ENCODE data around the gene GORASP1.
"Not testable (repeated sequence)": the region's sequence is repeated elsewhere in the genome, so short reads cannot be mapped to it uniquely, and the experiment has no call there.

The GORASP1 gene

GRCh38 chr3:39086144-39086543 is 21.3 kb downstream of the GORASP1 start:
- H3K4me3 ChIP-seq (ENCODE audit: low read length), result no peak overlapping the region
- DNase-seq (ENCODE audit: low read depth, low spot score), result no peak

- DNase-seq (ENCODE audit: low read depth, low spot score), result no peak
- no peak overlapping the region for H3K4me3 ChIP-seq (ENCODE audit: low read length)
Observed at GRCh38 chr3:39082666-39083313, 24.6 kb downstream of the GORASP1 start.

GRCh38 chr3:39080026-39080425 is 27.4 kb downstream of the GORASP1 start:
- no peak for DNase-seq (ENCODE audit: low read depth, low spot score)
- no peak overlapping the region for H3K4me3 ChIP-seq (ENCODE audit: low read length)

GRCh38 chr3:39079530-39079929 is 27.9 kb downstream of the GORASP1 start:
- no peak overlapping the region for H3K4me3 ChIP-seq (ENCODE audit: low read length)
- DNase-seq (ENCODE audit: low read depth, low spot score), result no peak

- H3K4me3 ChIP-seq (ENCODE audit: low read length), result no peak overlapping the region
- DNase-seq (ENCODE audit: low read depth, low spot score), result no peak
Observed at GRCh38 chr3:39075910-39076309, 31.5 kb downstream of the GORASP1 start.

- no peak for DNase-seq (ENCODE audit: low read depth, low spot score)
- H3K4me3 ChIP-seq (ENCODE audit: low read length), result no peak overlapping the region
Observed at GRCh38 chr3:39068556-39068955, 38.9 kb downstream of the GORASP1 start.

- no peak overlapping the region for H3K4me3 ChIP-seq (ENCODE audit: low read length)
- DNase-seq (ENCODE audit: low read depth, low spot score), result no peak
Observed at GRCh38 chr3:39067286-39067685, 40.1 kb downstream of the GORASP1 start.

GRCh38 chr3:39065197-39065596 is 42.2 kb downstream of the GORASP1 start:
- peak; percentile 31 for DNase-seq (ENCODE audit: low read depth, low spot score)

GRCh38 chr3:39064646-39065045 is 42.8 kb downstream of the GORASP1 start:
- DNase-seq (ENCODE audit: low read depth, low spot score), result no peak
- H3K4me3 ChIP-seq (ENCODE audit: low read length), result no peak overlapping the region

More at GRCh38 chr3:39065197-39065596, 42.2 kb downstream of the GORASP1 start:
- no peak overlapping the region for H3K4me3 ChIP-seq (ENCODE audit: low read length)

GRCh38 chr3:39063143-39063542 is 44.3 kb downstream of the GORASP1 start:
- H3K4me3 ChIP-seq (ENCODE audit: low read length), result no peak overlapping the region
- DNase-seq (ENCODE audit: low read depth, low spot score), result no peak

- no peak for DNase-seq (ENCODE audit: low read depth, low spot score)
- no peak overlapping the region for H3K4me3 ChIP-seq (ENCODE audit: low read length)
Observed at GRCh38 chr3:39062180-39062579, 45.2 kb downstream of the GORASP1 start.

- not testable (repeated sequence) for DNase-seq (ENCODE audit: low read depth, low spot score); H3K4me3 ChIP-seq (ENCODE audit: low read length)
Observed at GRCh38 chr3:39061228-39061627, 46.2 kb downstream of the GORASP1 start.

GRCh38 chr3:39056151-39056550 is 51.3 kb downstream of the GORASP1 start:
- H3K4me3 ChIP-seq (ENCODE audit: low read length), result no peak overlapping the region
- no peak for DNase-seq (ENCODE audit: low read depth, low spot score)

- no peak for DNase-seq (ENCODE audit: low read depth, low spot score)
- H3K4me3 ChIP-seq (ENCODE audit: low read length), result no peak overlapping the region
Observed at GRCh38 chr3:39053696-39054095, 53.7 kb downstream of the GORASP1 start.

GRCh38 chr3:39052583-39052982 is 54.8 kb downstream of the GORASP1 start:
- H3K4me3 ChIP-seq (ENCODE audit: low read length), result peak overlapping the region; percentile 76
- DNase-seq (ENCODE audit: low read depth, low spot score), result no peak

GRCh38 chr3:39051649-39052561 is 55.5 kb downstream of the GORASP1 start, which contains the start of the genes SCN11A and WDR48:
Gene SCN11A, minus strand, starts transcription at chr3:39051944. Its CDS starts 101,582 bp downstream, at chr3:38950362.
Gene WDR48, plus strand, starts transcription at chr3:39052016. Its CDS starts 10 bp downstream, at chr3:39052026.
- peak; percentile 85 for DNase-seq (ENCODE audit: low read depth, low spot score)
- H3K4me3 ChIP-seq (ENCODE audit: low read length), result peak within 1 kb of the TSS; percentile 76

GRCh38 chr3:39050029-39050428 is 57.4 kb downstream of the GORASP1 start:
- DNase-seq (ENCODE audit: low read depth, low spot score), result no peak
- H3K4me3 ChIP-seq (ENCODE audit: low read length), result no peak overlapping the region
